ENCODE data around the gene ASXL2. TPM values are rescaled to one million over a fixed set of nuclear protein-coding genes. Genes with fewer than 3 reads are reported as not detected.

ASXL2 gene
- total RNA-seq, 1 experiment from 2014 or later: 37.8 TPM

GRCh38 chr2:25881764-25882163 lies 3.5 kb upstream of the ASXL2 start (continued):
- TF ChIP-seq ZNF219 (CRISPR knock-in tag; IDR thresholded peaks at IDR 0.05; ENCODE audit: borderline replicate concordance) (no peak), TCF7 (CRISPR knock-in tag; IDR thresholded peaks at IDR 0.05; ENCODE audit: low read depth) (no peak)

- ATAC-seq (no peak), DNase-seq (ENCODE audit: low spot score) (no peak)
- CTCF ChIA-PET: interaction anchor here (0.7 to 2.0 kb wide), 9 partner anchors 11 to 517 kb away, joined by 3 to 19 read pairs (median 4); no protein-coding TSS in a partner anchor
- Mint-ChIP-seq H3K27me3 (ENCODE audit: low read depth) (peaks cover 24% of the 10 kb centered on the region), H3K27ac (peak overlapping the region; percentile 98), H3K4me3 (peak overlapping the region; percentile 96), H3K36me3 (no peaks in the 10 kb centered on the region), H3K9me3 (no peaks in the 10 kb centered on the region), H3K4me1 (peaks cover 16% of the 10 kb centered on the region)
- POLR2A ChIA-PET: interaction anchor here (0.7 to 1.6 kb wide), 6 partner anchors 11 to 206 kb away, joined by 3 to 7 read pairs (median 4); partner anchors contain the start of gene DTNB
- no peak for TF ChIP-seq NR3C1 (CRISPR knock-in tag; conservative IDR thresholded peaks at IDR 0.05; ENCODE audit: low read depth)
- TF ChIP-seq GABPB1 (CRISPR knock-in tag; IDR thresholded peaks at IDR 0.05): peak; percentile 95
Measured at GRCh38 chr2:25879133-25879730, 945 bp upstream of the ASXL2 start.

- Mint-ChIP-seq H3K4me3 (peak overlapping the region; percentile 96), H3K27me3 (ENCODE audit: low read depth) (peaks cover 21% of the 10 kb centered on the region), H3K27ac (peak overlapping the region; percentile 95), H3K4me1 (peaks cover 16% of the 10 kb centered on the region), H3K9me3 (no peaks in the 10 kb centered on the region), H3K36me3 (no peaks in the 10 kb centered on the region)
- POLR2A ChIA-PET: interaction anchor here (0.8 to 1.6 kb wide), 8 partner anchors 10 to 307 kb away, joined by 3 to 7 read pairs (median 4); partner anchors contain the start of gene DTNB
- ATAC-seq (peak; percentile 29), DNase-seq (ENCODE audit: low spot score) (peak; percentile 43)
- CTCF ChIA-PET: interaction anchor here (0.8 to 2.0 kb wide), 11 partner anchors 9 to 307 kb away, joined by 3 to 19 read pairs (median 3); no protein-coding TSS in a partner anchor
- TF ChIP-seq NFATC4 (CRISPR knock-in tag; IDR thresholded peaks at IDR 0.05) (no peak), ZNF138 (CRISPR knock-in tag; conservative IDR thresholded peaks at IDR 0.05) (no peak), ZNF263 (CRISPR knock-in tag; IDR thresholded peaks at IDR 0.05; ENCODE audit: low read depth) (no peak), ETV6 (CRISPR knock-in tag; IDR thresholded peaks at IDR 0.05) (no peak), MAX (CRISPR knock-in tag; IDR thresholded peaks at IDR 0.05) (no peak), KAT7 (CRISPR knock-in tag; IDR thresholded peaks at IDR 0.05; ENCODE audit: borderline replicate concordance) (no peak), GTF2I (CRISPR knock-in tag; conservative IDR thresholded peaks at IDR 0.05) (no peak), PRRX2 (CRISPR knock-in tag; IDR thresholded peaks at IDR 0.05) (no peak), E2F5 (CRISPR knock-in tag; IDR thresholded peaks at IDR 0.05) (peak; percentile 21; the same call in 1 of the 2 replicates), ESRRA (CRISPR knock-in tag; IDR thresholded peaks at IDR 0.05; ENCODE audit: borderline replicate concordance) (no peak), ELF4 (CRISPR knock-in tag; IDR thresholded peaks at IDR 0.05; ENCODE audit: low read depth) (no peak), ZNF416 (CRISPR knock-in tag; IDR thresholded peaks at IDR 0.05) (no peak), NFE2L1 (CRISPR knock-in tag; IDR thresholded peaks at IDR 0.05) (no peak), USF1 (CRISPR knock-in tag; IDR thresholded peaks at IDR 0.05) (no peak), ZBTB21 (CRISPR knock-in tag; IDR thresholded peaks at IDR 0.05; ENCODE audit: borderline replicate concordance) (no peak), ATF1 (CRISPR knock-in tag; IDR thresholded peaks at IDR 0.05) (no peak), TP53 (CRISPR knock-in tag; IDR thresholded peaks at IDR 0.05) (no peak), NR2C2 (CRISPR knock-in tag; IDR thresholded peaks at IDR 0.05) (no peak), FOXP1 (CRISPR knock-in tag; IDR thresholded peaks at IDR 0.05; ENCODE audit: borderline replicate concordance) (peak; percentile 31; the same call in 1 of the 2 replicates), FOXK1 (CRISPR knock-in tag; IDR thresholded peaks at IDR 0.05) (no peak), ZNF219 (CRISPR knock-in tag; IDR thresholded peaks at IDR 0.05; ENCODE audit: borderline replicate concordance) (no peak), JAZF1 (CRISPR knock-in tag; IDR thresholded peaks at IDR 0.05) (no peak), SOX15 (CRISPR knock-in tag; IDR thresholded peaks at IDR 0.05) (no peak), ZNF423 (CRISPR knock-in tag; IDR thresholded peaks at IDR 0.05) (no peak), OVOL2 (CRISPR knock-in tag; IDR thresholded peaks at IDR 0.05; ENCODE audit: borderline replicate concordance) (no peak), ZNF396 (CRISPR knock-in tag; IDR thresholded peaks at IDR 0.05; ENCODE audit: borderline replicate concordance) (no peak), IRF1 (CRISPR knock-in tag; IDR thresholded peaks at IDR 0.05) (no peak), JUN (CRISPR knock-in tag; IDR thresholded peaks at IDR 0.05) (no peak), TEAD4 (CRISPR knock-in tag; IDR thresholded peaks at IDR 0.05) (no peak), MXD4 (CRISPR knock-in tag; IDR thresholded peaks at IDR 0.05; ENCODE audit: borderline replicate concordance) (no peak)
Measured at GRCh38 chr2:25877431-25878360, 591 bp downstream of the ASXL2 start.

All from WTC11 (cell line).